ENCODE results near the gene SHC1. TPM values are rescaled to one million over a fixed set of nuclear protein-coding genes. Genes with fewer than 3 reads are reported as not detected.

SHC1 gene
- total RNA-seq, 1 donor from 2014 or later, result 176 TPM

GRCh38 chr1:154994269-154994587 lies 23.7 kb upstream of the SHC1 start:
- no peak for DNase-seq (ENCODE audit: low read depth)
- Histone ChIP-seq H3K4me3 (ENCODE audit: low read depth, low read length) (no peak overlapping the region), H3K36me3 (ENCODE audit: control insufficient read depth, insufficient read depth, low read length) (no peaks in the 10 kb centered on the region), H3K27me3 (ENCODE audit: control insufficient read depth, insufficient read depth, low read length) (no peaks in the 10 kb centered on the region)
- no peak for TF ChIP-seq CTCF (IDR thresholded peaks at IDR 0.05; ENCODE audit: insufficient read depth, low read length, poor library complexity, severe bottlenecking)

- no peak within 1 kb of the TSS for H3K4me3 ChIP-seq (ENCODE audit: low read depth, low read length)
- H3K36me3 ChIP-seq (ENCODE audit: control insufficient read depth, insufficient read depth, low read length), result no peaks in the 10 kb centered on the region
- no peaks in the 10 kb centered on the region for H3K27me3 ChIP-seq (ENCODE audit: control insufficient read depth, insufficient read depth, low read length)
- TF ChIP-seq CTCF (IDR thresholded peaks at IDR 0.05; ENCODE audit: insufficient read depth, low read length, poor library complexity, severe bottlenecking), result no peak
- no peak for DNase-seq (ENCODE audit: low read depth)
These were observed 23.2 kb upstream of the SHC1 start, which contains the start of gene LENEP for GRCh38 chr1:154993572-154994268. TSS of gene LENEP (plus strand) at chr1:154993586. CDS start at chr1:154993608, 22 bp downstream.

GRCh38 chr1:154992721-154993571 lies 22.4 kb upstream of the SHC1 start:
- Histone ChIP-seq H3K4me3 (ENCODE audit: low read depth, low read length) (no peak overlapping the region), H3K27me3 (ENCODE audit: control insufficient read depth, insufficient read depth, low read length) (no peaks in the 10 kb centered on the region), H3K36me3 (ENCODE audit: control insufficient read depth, insufficient read depth, low read length) (peaks cover under 1% of the 10 kb centered on the region)
- peak; percentile 36 for TF ChIP-seq CTCF (IDR thresholded peaks at IDR 0.05; ENCODE audit: insufficient read depth, low read length, poor library complexity, severe bottlenecking)
- DNase-seq (ENCODE audit: low read depth), result no peak

GRCh38 chr1:154990276-154990675 lies 19.7 kb upstream of the SHC1 start:
- Histone ChIP-seq H3K27me3 (ENCODE audit: control insufficient read depth, insufficient read depth, low read length) (no peaks in the 10 kb centered on the region), H3K36me3 (ENCODE audit: control insufficient read depth, insufficient read depth, low read length) (peaks cover 3% of the 10 kb centered on the region), H3K4me3 (ENCODE audit: low read depth, low read length) (no peak overlapping the region)
- DNase-seq (ENCODE audit: low read depth), result no peak
- TF ChIP-seq CTCF (IDR thresholded peaks at IDR 0.05; ENCODE audit: insufficient read depth, low read length, poor library complexity, severe bottlenecking), result no peak

- DNase-seq (ENCODE audit: low read depth), result no peak
- peaks cover 3% of the 10 kb centered on the region for H3K36me3 ChIP-seq (ENCODE audit: control insufficient read depth, insufficient read depth, low read length)
- H3K4me3 ChIP-seq (ENCODE audit: low read depth, low read length), result no peak overlapping the region
- H3K27me3 ChIP-seq (ENCODE audit: control insufficient read depth, insufficient read depth, low read length), result no peaks in the 10 kb centered on the region
- no peak for TF ChIP-seq CTCF (IDR thresholded peaks at IDR 0.05; ENCODE audit: insufficient read depth, low read length, poor library complexity, severe bottlenecking)
These were observed 18.8 kb upstream of the SHC1 start for GRCh38 chr1:154989195-154989860.
